ENCODE results near the gene NOD2.

The NOD2 gene

DNA sequence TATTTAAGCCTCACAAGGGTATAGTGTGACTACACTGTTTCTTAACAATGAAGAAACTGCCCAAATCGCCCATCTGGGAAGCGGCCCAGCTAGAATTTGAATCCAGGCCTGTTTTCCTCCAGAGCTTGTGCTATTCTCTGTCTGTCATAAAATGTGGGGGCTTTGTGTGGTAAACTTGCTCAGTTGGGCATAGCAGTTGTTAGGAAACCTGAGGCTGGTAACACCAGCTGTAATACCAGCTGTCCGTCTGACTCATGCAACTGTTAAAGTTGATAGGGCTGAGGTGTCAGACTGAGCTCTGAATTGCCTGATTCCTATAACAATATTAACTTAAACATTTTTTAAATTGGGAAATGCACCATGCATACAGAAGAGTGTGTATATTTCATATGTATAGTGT, 9.3 kb downstream of the NOD2 start:
- peaks cover 2% of the 10 kb centered on the region for H3K4me1 ChIP-seq (ENCODE audit: insufficient read depth, insufficient read length)
- H3K9me3 ChIP-seq (ENCODE audit: insufficient read depth, low read length) = peaks cover 22% of the 10 kb centered on the region
- no peak for DNase-seq (ENCODE audit: low read depth, low spot score)
- TF ChIP-seq YY1 (IDR thresholded peaks at IDR 0.05; ENCODE audit: insufficient read depth, insufficient read length) (no peak), SUZ12 (IDR thresholded peaks at IDR 0.05; ENCODE audit: extremely low read depth, insufficient read depth, insufficient read length) (no peak), ZNF274 (IDR thresholded peaks at IDR 0.05; ENCODE audit: low read depth, low read length) (no peak)
- no peak overlapping the region for H3K9ac ChIP-seq (ENCODE audit: insufficient read length, low read depth)
- H3K27me3 ChIP-seq (ENCODE audit: insufficient read depth, insufficient read length) = no peaks in the 10 kb centered on the region
- no peak overlapping the region for H3K4me3 ChIP-seq (ENCODE audit: insufficient read length, low read depth)
- no peaks in the 10 kb centered on the region for H3K36me3 ChIP-seq (ENCODE audit: insufficient read depth, insufficient read length, low read length)

DNA sequence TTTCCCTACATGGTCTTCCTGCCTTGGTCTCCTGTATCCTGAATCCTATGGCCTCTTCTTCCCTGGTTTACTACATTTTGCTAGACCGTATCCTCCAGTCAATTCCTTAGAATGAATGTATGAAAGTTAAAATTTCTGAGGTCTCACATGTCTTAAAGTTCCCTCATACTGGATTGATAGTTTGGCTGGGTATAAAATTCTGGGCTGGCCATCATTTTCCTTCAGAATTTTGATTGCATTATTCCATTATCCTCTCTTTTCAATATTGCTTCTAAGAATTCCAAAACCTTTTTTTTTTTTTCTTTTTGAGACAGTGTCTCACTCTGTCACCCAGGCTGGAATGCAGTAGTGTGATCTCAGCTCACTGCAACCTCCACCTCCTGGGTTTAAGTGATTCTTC, 10.8 kb downstream of the NOD2 start:
- Histone ChIP-seq H3K4me1 (ENCODE audit: insufficient read depth, insufficient read length) (no peaks in the 10 kb centered on the region), H3K4me3 (ENCODE audit: insufficient read length, low read depth) (no peak overlapping the region), H3K27me3 (ENCODE audit: insufficient read depth, insufficient read length) (no peaks in the 10 kb centered on the region), H3K9me3 (ENCODE audit: insufficient read depth, low read length) (peaks cover 22% of the 10 kb centered on the region), H3K36me3 (ENCODE audit: insufficient read depth, insufficient read length, low read length) (no peaks in the 10 kb centered on the region), H3K9ac (ENCODE audit: insufficient read length, low read depth) (no peak overlapping the region)
- no peak for TF ChIP-seq YY1 (IDR thresholded peaks at IDR 0.05; ENCODE audit: insufficient read depth, insufficient read length)
- DNase-seq (ENCODE audit: low read depth, low spot score) = no peak

GRCh38 chr16:50705436-50706110, 12.2 kb downstream of the NOD2 start:
- Histone ChIP-seq H3K9ac (ENCODE audit: insufficient read length, low read depth) (no peak overlapping the region), H3K4me1 (ENCODE audit: insufficient read depth, insufficient read length) (no peaks in the 10 kb centered on the region), H3K4me3 (ENCODE audit: insufficient read length, low read depth) (no peak overlapping the region), H3K36me3 (ENCODE audit: insufficient read depth, insufficient read length, low read length) (no peaks in the 10 kb centered on the region), H3K9me3 (ENCODE audit: insufficient read depth, low read length) (peaks cover 22% of the 10 kb centered on the region), H3K27me3 (ENCODE audit: insufficient read depth, insufficient read length) (no peaks in the 10 kb centered on the region)
- TF ChIP-seq ZNF274 (IDR thresholded peaks at IDR 0.05; ENCODE audit: low read depth, low read length) (no peak), YY1 (IDR thresholded peaks at IDR 0.05; ENCODE audit: insufficient read depth, insufficient read length) (no peak), SUZ12 (IDR thresholded peaks at IDR 0.05; ENCODE audit: extremely low read depth, insufficient read depth, insufficient read length) (no peak)
- no peak for DNase-seq (ENCODE audit: low read depth, low spot score)

GRCh38 chr16:50706250-50706649, 12.8 kb downstream of the NOD2 start:
- H3K9me3 ChIP-seq (ENCODE audit: insufficient read depth, low read length) = peaks cover 22% of the 10 kb centered on the region
- H3K36me3 ChIP-seq (ENCODE audit: insufficient read depth, insufficient read length, low read length) = no peaks in the 10 kb centered on the region
- no peak for DNase-seq (ENCODE audit: low read depth, low spot score)
- H3K27me3 ChIP-seq (ENCODE audit: insufficient read depth, insufficient read length) = no peaks in the 10 kb centered on the region
- TF ChIP-seq ZNF274 (IDR thresholded peaks at IDR 0.05; ENCODE audit: low read depth, low read length) (no peak), SUZ12 (IDR thresholded peaks at IDR 0.05; ENCODE audit: extremely low read depth, insufficient read depth, insufficient read length) (no peak), YY1 (IDR thresholded peaks at IDR 0.05; ENCODE audit: insufficient read depth, insufficient read length) (no peak)
- H3K9ac ChIP-seq (ENCODE audit: insufficient read length, low read depth) = no peak overlapping the region
- H3K4me3 ChIP-seq (ENCODE audit: insufficient read length, low read depth) = no peak overlapping the region
- no peaks in the 10 kb centered on the region for H3K4me1 ChIP-seq (ENCODE audit: insufficient read depth, insufficient read length)

DNA sequence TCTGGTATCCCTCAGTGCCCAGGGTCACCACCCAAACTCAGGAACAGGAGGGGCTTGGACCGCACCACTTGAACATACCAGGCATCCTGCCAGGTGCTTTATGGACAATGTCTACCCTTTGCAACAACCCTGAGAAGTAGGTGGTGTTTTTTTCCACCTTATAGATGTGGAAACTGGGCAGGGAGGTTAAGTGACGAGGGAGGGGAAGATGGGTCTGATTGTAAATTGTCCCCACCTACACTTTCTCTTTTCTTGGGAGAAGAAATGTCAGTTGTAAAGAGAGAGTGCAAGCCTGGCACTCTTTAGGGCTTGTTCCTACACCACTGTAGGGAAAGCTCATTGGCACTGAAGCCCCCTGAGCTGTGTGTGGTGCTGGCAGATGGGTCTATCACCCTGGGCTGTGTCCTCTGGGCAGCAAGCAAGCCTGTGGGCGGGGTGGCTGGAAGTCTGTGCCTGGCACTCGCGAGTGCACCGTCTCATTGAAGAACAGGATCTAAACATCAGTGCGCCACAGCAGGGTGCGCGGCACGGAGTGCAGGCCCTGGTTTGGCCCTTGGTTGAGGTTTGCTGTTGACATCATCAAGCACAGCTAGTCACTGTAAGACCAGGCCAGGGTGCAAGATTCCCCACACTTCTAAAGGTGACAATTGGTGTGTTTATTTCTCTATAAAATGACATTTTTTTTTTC, 15.1 kb downstream of the NOD2 start:
- H3K36me3 ChIP-seq (ENCODE audit: insufficient read depth, insufficient read length, low read length) = no peaks in the 10 kb centered on the region
- no peaks in the 10 kb centered on the region for H3K4me1 ChIP-seq (ENCODE audit: insufficient read depth, insufficient read length)
- TF ChIP-seq ZNF274 (IDR thresholded peaks at IDR 0.05; ENCODE audit: low read depth, low read length) (no peak), YY1 (IDR thresholded peaks at IDR 0.05; ENCODE audit: insufficient read depth, insufficient read length) (no peak), SUZ12 (IDR thresholded peaks at IDR 0.05; ENCODE audit: extremely low read depth, insufficient read depth, insufficient read length) (no peak)
- H3K27me3 ChIP-seq (ENCODE audit: insufficient read depth, insufficient read length) = no peaks in the 10 kb centered on the region
- H3K4me3 ChIP-seq (ENCODE audit: insufficient read length, low read depth) = no peak overlapping the region
- H3K9ac ChIP-seq (ENCODE audit: insufficient read length, low read depth) = no peak overlapping the region
- no peak for DNase-seq (ENCODE audit: low read depth, low spot score)
- H3K9me3 ChIP-seq (ENCODE audit: insufficient read depth, low read length) = peaks cover 21% of the 10 kb centered on the region

GRCh38 chr16:50709061-50709684, 15.8 kb downstream of the NOD2 start:
- no peak for DNase-seq (ENCODE audit: low read depth, low spot score)
- H3K4me1 ChIP-seq (ENCODE audit: insufficient read depth, insufficient read length) = peaks cover 2% of the 10 kb centered on the region
- H3K4me3 ChIP-seq (ENCODE audit: insufficient read length, low read depth) = no peak overlapping the region

GRCh38 chr16:50709980-50710379, 16.6 kb downstream of the NOD2 start:
- DNase-seq (ENCODE audit: low read depth, low spot score) = no peak

More at GRCh38 chr16:50709061-50709684, 15.8 kb downstream of the NOD2 start:
- H3K36me3 ChIP-seq (ENCODE audit: insufficient read depth, insufficient read length, low read length) = no peaks in the 10 kb centered on the region
- no peak for TF ChIP-seq YY1 (IDR thresholded peaks at IDR 0.05; ENCODE audit: insufficient read depth, insufficient read length)
- TF ChIP-seq SUZ12 (IDR thresholded peaks at IDR 0.05; ENCODE audit: extremely low read depth, insufficient read depth, insufficient read length) = no peak
- TF ChIP-seq ZNF274 (IDR thresholded peaks at IDR 0.05; ENCODE audit: low read depth, low read length) = no peak
- no peak overlapping the region for H3K9ac ChIP-seq (ENCODE audit: insufficient read length, low read depth)
- H3K27me3 ChIP-seq (ENCODE audit: insufficient read depth, insufficient read length) = no peaks in the 10 kb centered on the region
- H3K9me3 ChIP-seq (ENCODE audit: insufficient read depth, low read length) = peaks cover 14% of the 10 kb centered on the region

More at GRCh38 chr16:50709980-50710379, 16.6 kb downstream of the NOD2 start:
- Histone ChIP-seq H3K27me3 (ENCODE audit: insufficient read depth, insufficient read length) (no peaks in the 10 kb centered on the region), H3K4me1 (ENCODE audit: insufficient read depth, insufficient read length) (peaks cover 2% of the 10 kb centered on the region), H3K36me3 (ENCODE audit: insufficient read depth, insufficient read length, low read length) (no peaks in the 10 kb centered on the region), H3K9me3 (ENCODE audit: insufficient read depth, low read length) (peaks cover 6% of the 10 kb centered on the region; the same call in 1 of the 2 replicates), H3K9ac (ENCODE audit: insufficient read length, low read depth) (no peak overlapping the region), H3K4me3 (ENCODE audit: insufficient read length, low read depth) (no peak overlapping the region)
- TF ChIP-seq ZNF274 (IDR thresholded peaks at IDR 0.05; ENCODE audit: low read depth, low read length) (no peak), SUZ12 (IDR thresholded peaks at IDR 0.05; ENCODE audit: extremely low read depth, insufficient read depth, insufficient read length) (no peak), YY1 (IDR thresholded peaks at IDR 0.05; ENCODE audit: insufficient read depth, insufficient read length) (no peak)
